HepG2 (cell line): Measurements from ENCODE around the gene BRI3BP. TPM values are rescaled to one million over a fixed set of nuclear protein-coding genes. Genes with fewer than 3 reads are reported as not detected.

ENCODE experiments used
- ATAC-seq: fragments of 200-7000 bp; cut with Tn5 transposase; 3 replicates; pipeline ENCODE4 v1.9.1; 2020; ENCODE audit warnings: mild to moderate bottlenecking, moderate library complexity
- BruUV-seq: library from RNA; stranded (reverse); fragments of 400-500 nt; replicated peaks from 2 replicates; lab custom pipeline; 2021; lab: Mats Ljungman, UMichigan
- CTCF ChIA-PET: fragments of 300-600 bp; formaldehyde crosslinking; extraction: SDS; loops from one replicate; lab custom pipeline; 2021; ENCODE audit warnings: low total read pairs, inconsistent platforms, low intra/inter-chr PET ratio; lab: Yijun Ruan, JAX
- POLR2A ChIA-PET: fragments of 350-600 bp; sonication (Branson Sonifier 250); formaldehyde crosslinking; loops from one replicate; lab custom pipeline; 2020; ENCODE audit warnings: antibody characterized with exemption, inconsistent platforms; lab: Yijun Ruan, JAX
- DNase-seq: peaks from one replicate; pipeline ENCODE4 v3.0.0-alpha.2; 2015; ENCODE audit warnings: low spot score
- FAIRE-seq: peaks from 3 replicates; lab custom pipeline; 2011; peaks lifted over from hg19 to GRCh38; lab: Jason Lieb, UNC
- H2AFZ ChIP-seq: one replicate; pipeline ENCODE4 v1.6.1; 2011; ENCODE audit warnings: low read length, inconsistent platforms
- H3K27ac ChIP-seq: fragments of 300-600 bp; 3 replicates; pipeline ENCODE4 v1.8.0; 2011; ENCODE audit warnings: mixed run types, mild to moderate bottlenecking, mixed read lengths, low read length, inconsistent platforms; ENCODE audit not compliant: insufficient read depth; ENCODE audit errors: extremely low read length
- H3K27me3 ChIP-seq, 2 experiments: fragments of 200-600 bp in 1 of 2; 2 replicates in 1 of 2; 3 replicates in 1 of 2; pipeline versions ENCODE4 v1.6.0 to v1.8.0; 2011; ENCODE audit warnings: low read length in 2 of 2, mild to moderate bottlenecking in 2 of 2, moderate library complexity in 2 of 2, inconsistent platforms in 1 of 2; ENCODE audit not compliant: insufficient read depth in 2 of 2, control insufficient read depth in 1 of 2
- H3K36me3 ChIP-seq, 2 experiments: fragments of 200-600 bp in 1 of 2; replicated peaks in 1 of 2; 2 replicates in 1 of 2; 3 replicates in 1 of 2; pipeline versions ENCODE4 v1.5.1 to v1.8.0; 2011; ENCODE audit warnings: low read length in 2 of 2, inconsistent platforms in 1 of 2; ENCODE audit not compliant: insufficient read depth in 2 of 2, control insufficient read depth in 1 of 2
- H3K4me1 ChIP-seq: 2 replicates; pipeline ENCODE4 v1.5.1; 2012; ENCODE audit warnings: low read length, inconsistent platforms; ENCODE audit not compliant: insufficient read depth
- H3K4me2 ChIP-seq: 2 replicates; pipeline ENCODE4 v1.6.0; 2011; ENCODE audit warnings: low read depth, low read length, inconsistent platforms
- H3K4me3 ChIP-seq, 3 experiments: fragments of 200-600 bp in 1 of 3; sonication (generic), shearing (Covaris generic) in 1 of 3; replicated peaks in 1 of 3; 2 replicates each; pipeline ENCODE4 v1.5.1; 2011 to 2016; ENCODE audit warnings: low read length in 3 of 3, inconsistent platforms in 2 of 3, low read depth in 2 of 3, mild to moderate bottlenecking in 2 of 3, control low read depth in 1 of 3, mixed read lengths in 1 of 3; ENCODE audit not compliant: insufficient read depth in 1 of 3
- H3K79me2 ChIP-seq: one replicate; pipeline ENCODE4 v1.6.1; 2011; ENCODE audit warnings: low read length, inconsistent platforms; ENCODE audit not compliant: insufficient read depth
- H3K9ac ChIP-seq: 2 replicates; pipeline ENCODE4 v1.6.0; 2011; ENCODE audit warnings: mild to moderate bottlenecking, low read depth, low read length, inconsistent platforms; ENCODE audit not compliant: insufficient read depth
- H3K9me3 ChIP-seq: 2 replicates; pipeline ENCODE4 v1.5.1; 2012; ENCODE audit warnings: mild to moderate bottlenecking, low read length
- H4K20me1 ChIP-seq: 2 replicates; pipeline ENCODE4 v1.6.0; 2011; ENCODE audit warnings: inconsistent platforms, mild to moderate bottlenecking, low read length, moderate library complexity; ENCODE audit not compliant: insufficient read depth
- HOXA3 ChIP-seq: sonication (generic); formaldehyde crosslinking; IDR thresholded peaks from 2 replicates; pipeline ENCODE4 v1.5.0; 2020; ENCODE audit warnings: missing genetic modification reagents
- KAT8 ChIP-seq: IDR thresholded peaks from 2 replicates; pipeline ENCODE4 v1.6.1; 2016; ENCODE audit warnings: missing genetic modification reagents, missing compliant biosample characterization
- KDM1A ChIP-seq: IDR thresholded peaks from 2 replicates; pipeline ENCODE4 v1.6.1; 2016; ENCODE audit warnings: missing compliant biosample characterization
- TBX2 ChIP-seq: sonication (generic); formaldehyde crosslinking; IDR thresholded peaks from 2 replicates; pipeline ENCODE4 v1.5.0; 2020; ENCODE audit warnings: missing genetic modification reagents, mild to moderate bottlenecking, borderline replicate concordance
- ZMYM3 ChIP-seq: sonication (generic); formaldehyde crosslinking; IDR thresholded peaks from 2 replicates; pipeline ENCODE4 v1.5.1; 2020; ENCODE audit warnings: mild to moderate bottlenecking, missing genetic modification reagents
- ZNF629 ChIP-seq: sonication (generic); formaldehyde crosslinking; conservative IDR thresholded peaks from 2 replicates; pipeline ENCODE4 v1.5.0; 2020; ENCODE audit warnings: missing genetic modification reagents
- ZNF784 ChIP-seq: sonication (generic); formaldehyde crosslinking; IDR thresholded peaks from 2 replicates; pipeline ENCODE4 v1.5.1; 2020; ENCODE audit warnings: missing genetic modification reagents, mild to moderate bottlenecking, borderline replicate concordance
- WGBS: methylation state at CpG from one replicate; pipeline ENCODE4 v1.1.6; 2017; ENCODE audit warnings: low lambda C conversion rate; 5-methylcytosine and 5-hydroxymethylcytosine counted together
- in situ Hi-C: cut with HindIII; loops from 2 replicates; pipeline ENCODE4 v1.10.0; 2017; ENCODE audit warnings: low pct_unique_long_range_greater_than_20kb; ENCODE audit not compliant: extremely low pct_ligation_motif_present
- intact Hi-C: fragments of 100-400 bp; cut with micrococcal nuclease; formaldehyde crosslinking; loops from one replicate; pipeline ENCODE4 v1.10.0; 2022; ENCODE audit not compliant: unreplicated experiment
- polyA plus RNA-seq, 8 experiments: library from polyadenylated mRNA; depleted of rRNA in 3 of 8; stranded (reverse) in 7 of 8; unstranded in 1 of 8; fragments of >200 nt; fragmentation: Illumina TruSeq in 4 of 8; extraction: Trizol in 4 of 8; gene quantifications; 2 replicates each; pipeline versions ENCODE4 v1.2.1 to v1.2.3, GENCODE V29; 2011 to 2016; ENCODE audit warnings: low read depth in 4 of 8, missing spikeins in 1 of 8, mixed read lengths in 1 of 8; ENCODE audit not compliant: insufficient read depth in 1 of 8
- total RNA-seq, 5 experiments: library from RNA; depleted of rRNA; stranded (reverse); fragments of >200 nt; fragmentation: Illumina TruSeq; extraction: Trizol; gene quantifications; 2 replicates each; pipeline ENCODE4 v1.2.3, GENCODE V29; 2016; ENCODE audit warnings: low read depth in 1 of 5

Gene BRI3BP
- total and polyA plus RNA-seq, 2 of the 13 experiments (the other 11 are each of a cell fraction or from before 2014, with no cell fraction given) = 7.5 to 21.1 TPM

GRCh38 chr12:124995200-124995961 lies 1.9 kb downstream of the BRI3BP start:
- intact Hi-C loops = no loop called here
- H3K27ac ChIP-seq = peak overlapping the region; percentile 75
- H2AFZ ChIP-seq = no peak overlapping the region
- H3K4me3 ChIP-seq = peak overlapping the region; percentile 76 to 91 (median 83)
- CTCF ChIA-PET = no interaction called here
- no TSS peak for BruUV-seq
- ATAC-seq (no peak; the same call in 2 of the 3 replicates), DNase-seq (no peak), FAIRE-seq (no peak)
- peak overlapping the region; percentile 74 for H3K9ac ChIP-seq
- no peaks in the 10 kb centered on the region; a peak in 1 of 5 replicates for H3K27me3 ChIP-seq
- H3K9me3 ChIP-seq = no peaks in the 10 kb centered on the region
- H3K4me1 ChIP-seq = peaks cover 30% of the 10 kb centered on the region
- no peaks in the 10 kb centered on the region for H3K36me3 ChIP-seq
- H3K79me2 ChIP-seq = peaks cover 49% of the 10 kb centered on the region
- POLR2A ChIA-PET = interaction anchor here (1.6 kb wide), 1 partner anchor 74 kb away, joined by 3 read pairs; no protein-coding TSS in a partner anchor
- peaks cover 5% of the 10 kb centered on the region; the same call in 1 of the 2 replicates for H4K20me1 ChIP-seq
- in situ Hi-C loops = no loop called here
- TF ChIP-seq HOXA3 (CRISPR knock-in tag) (no peak), ZNF629 (CRISPR knock-in tag) (peak; percentile 96), KAT8 (CRISPR knock-in tag) (no peak), ZMYM3 (CRISPR knock-in tag) (peak; percentile 72), TBX2 (CRISPR knock-in tag) (peak; percentile 2; the same call in 1 of the 2 replicates), KDM1A (CRISPR knock-in tag) (peak; percentile 55; the same call in 1 of the 2 replicates), ZNF784 (CRISPR knock-in tag) (0 out of 2 replicates have a peak, but pooled peaks have one; percentile 37)
- 63% methylated on average over 14 of the region's 14 CpGs for WGBS
- H3K4me2 ChIP-seq = peak overlapping the region; percentile 88
